RPMI8226 (cell line): ENCODE results near the gene RTCA.
"Not testable (repeated sequence)": the region's sequence is repeated elsewhere in the genome, so short reads cannot be mapped to it uniquely, and the experiment has no call there.

Experiments used
- DNase-seq: peaks from one replicate; pipeline ENCODE4 v3.0.0-alpha.2; 2015

Gene RTCA

DNA sequence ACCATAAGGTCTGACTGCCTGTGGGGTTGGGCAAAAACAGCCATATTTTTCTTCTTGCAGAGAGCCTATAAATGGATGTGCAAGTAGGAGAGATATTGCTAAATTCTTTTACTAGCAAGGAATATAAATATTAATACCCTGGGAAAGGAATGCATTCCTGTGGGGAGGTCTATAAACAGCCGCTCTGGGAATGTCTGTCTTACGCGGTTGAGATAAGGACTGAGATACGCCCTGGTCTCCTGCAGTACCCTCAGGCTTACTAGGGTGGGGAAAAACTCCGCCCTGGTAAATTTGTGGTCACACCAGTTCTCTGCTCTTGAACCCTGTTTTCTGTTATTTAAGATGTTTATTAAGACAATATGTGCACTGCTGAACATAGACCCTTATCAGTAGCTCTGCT is 1.9 kb upstream of the RTCA start:
- DNase-seq = not testable (repeated sequence)

DNA sequence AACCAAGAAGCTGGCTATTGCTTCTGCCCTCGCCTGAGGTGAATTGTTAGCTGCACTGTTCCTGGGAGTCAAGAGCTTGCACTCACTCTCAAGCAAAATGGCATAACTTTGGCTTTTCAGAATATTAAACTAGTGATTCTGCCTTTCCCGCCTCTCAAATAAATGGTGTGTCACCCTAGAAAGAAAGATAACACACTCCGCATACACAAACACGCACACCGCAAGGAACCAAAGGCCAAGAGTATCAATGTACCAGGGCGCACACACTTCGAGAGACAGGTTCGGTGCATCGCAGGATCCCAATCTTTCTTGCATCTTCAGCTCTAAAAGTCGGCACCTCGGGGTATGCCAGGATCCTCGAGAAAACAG is 470 bp upstream of the RTCA start:
- peak; percentile 50 for DNase-seq

DNA sequence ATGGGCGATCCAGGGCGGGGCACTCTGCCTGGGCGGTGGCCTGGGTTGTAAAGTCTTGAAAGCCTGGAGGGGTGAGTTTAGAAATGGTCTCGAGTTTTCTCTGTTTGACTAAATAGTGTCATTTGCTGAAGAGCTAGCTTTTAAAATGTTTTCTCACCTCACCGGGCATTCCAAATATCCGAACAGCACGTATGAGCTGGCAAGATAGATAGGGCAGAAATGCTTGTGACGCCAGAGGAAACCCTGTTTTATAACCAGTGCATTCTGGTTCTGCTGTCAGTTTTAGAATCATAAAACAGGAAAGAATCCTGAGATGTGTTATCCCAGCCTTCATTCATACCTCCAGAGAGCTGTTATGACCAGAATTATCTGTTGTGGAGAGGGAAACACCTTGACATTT is 725 bp downstream of the RTCA start:
- peak; percentile 27 for DNase-seq

DNA sequence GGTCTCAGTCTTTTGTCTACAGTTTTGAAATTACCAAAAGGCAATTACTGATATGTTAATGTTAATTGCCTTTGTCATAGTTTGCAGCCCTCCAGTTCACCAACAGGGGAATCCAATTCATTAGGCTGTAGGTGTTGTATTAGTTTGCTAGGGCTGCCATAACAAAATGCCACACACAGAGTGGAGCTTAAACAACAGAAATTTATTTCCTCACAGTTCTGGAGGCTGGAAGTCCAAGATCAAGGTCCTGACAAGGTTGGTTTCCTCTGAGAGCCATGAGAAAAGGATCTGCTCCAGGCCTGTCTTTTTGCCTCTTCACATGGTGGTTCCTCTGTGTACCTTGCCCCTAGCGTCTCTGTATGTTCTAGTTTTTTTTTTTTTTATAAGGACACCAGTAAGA is 1.3 kb downstream of the RTCA start:
- no peak for DNase-seq

DNA sequence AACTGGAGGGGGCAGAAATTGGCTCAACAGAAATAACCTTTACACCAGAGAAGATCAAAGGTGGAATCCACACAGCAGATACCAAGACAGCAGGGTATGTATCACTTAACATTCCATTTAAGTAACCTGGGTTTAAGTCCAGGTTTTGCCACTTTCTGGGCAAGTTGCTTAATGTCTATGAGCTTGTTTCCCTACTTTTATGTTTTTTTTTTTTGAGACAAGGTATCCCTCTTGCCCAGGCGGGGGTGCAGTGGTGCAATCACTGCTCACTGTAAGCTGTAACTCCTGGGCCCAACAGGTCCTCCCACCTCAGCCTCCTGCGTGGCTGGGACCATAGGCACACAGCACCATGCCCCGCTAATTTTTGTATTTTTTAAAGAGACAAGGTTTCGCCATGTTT is 2.2 kb downstream of the RTCA start:
- DNase-seq = no peak

DNA sequence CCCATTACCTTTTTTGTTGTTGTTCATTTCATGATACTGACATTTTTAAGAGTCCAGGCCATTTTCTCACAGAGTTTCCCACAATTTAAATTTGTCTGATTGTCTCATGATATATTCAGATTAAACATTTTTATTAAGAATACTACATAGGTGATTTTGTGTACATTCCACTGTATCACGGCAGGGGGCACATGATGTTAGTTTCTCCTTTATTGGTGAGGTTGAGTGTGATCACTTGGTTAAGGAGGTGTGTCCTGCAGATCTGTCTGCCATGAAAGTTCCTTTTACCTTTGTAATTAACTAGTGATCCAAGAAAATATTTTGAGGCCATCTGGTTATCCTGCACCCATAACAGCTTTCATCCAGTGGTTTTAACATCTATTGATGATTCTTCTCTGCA is 11.8 kb downstream of the RTCA start:
- no peak for DNase-seq

DNA sequence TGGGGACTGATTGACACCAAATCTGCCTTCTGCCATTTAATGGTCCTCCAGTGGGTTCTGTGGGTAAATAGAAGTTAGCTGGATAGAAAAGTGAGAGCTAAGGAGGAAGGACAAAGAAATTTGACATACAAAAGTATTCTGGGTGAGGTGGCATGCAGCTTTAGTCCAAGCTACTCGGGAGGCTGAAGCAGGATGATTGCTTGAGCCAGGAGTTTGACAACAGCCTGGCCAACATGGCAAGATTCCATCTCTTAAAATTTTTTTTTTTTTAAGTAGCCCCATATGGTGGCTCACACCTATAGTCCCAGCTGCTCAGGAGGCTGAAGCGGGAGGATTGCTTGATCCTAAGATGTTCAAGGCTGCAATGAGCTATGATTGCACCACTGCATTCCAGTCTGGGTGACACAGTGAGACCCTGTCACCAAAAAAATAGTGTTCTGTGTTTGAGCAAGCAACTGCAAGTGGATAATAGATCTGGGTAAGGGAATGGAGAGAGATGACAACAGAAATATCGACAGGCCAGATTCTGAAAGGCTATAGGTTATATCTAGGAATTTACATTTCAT is 13.4 kb downstream of the RTCA start:
- no peak for DNase-seq

DNA sequence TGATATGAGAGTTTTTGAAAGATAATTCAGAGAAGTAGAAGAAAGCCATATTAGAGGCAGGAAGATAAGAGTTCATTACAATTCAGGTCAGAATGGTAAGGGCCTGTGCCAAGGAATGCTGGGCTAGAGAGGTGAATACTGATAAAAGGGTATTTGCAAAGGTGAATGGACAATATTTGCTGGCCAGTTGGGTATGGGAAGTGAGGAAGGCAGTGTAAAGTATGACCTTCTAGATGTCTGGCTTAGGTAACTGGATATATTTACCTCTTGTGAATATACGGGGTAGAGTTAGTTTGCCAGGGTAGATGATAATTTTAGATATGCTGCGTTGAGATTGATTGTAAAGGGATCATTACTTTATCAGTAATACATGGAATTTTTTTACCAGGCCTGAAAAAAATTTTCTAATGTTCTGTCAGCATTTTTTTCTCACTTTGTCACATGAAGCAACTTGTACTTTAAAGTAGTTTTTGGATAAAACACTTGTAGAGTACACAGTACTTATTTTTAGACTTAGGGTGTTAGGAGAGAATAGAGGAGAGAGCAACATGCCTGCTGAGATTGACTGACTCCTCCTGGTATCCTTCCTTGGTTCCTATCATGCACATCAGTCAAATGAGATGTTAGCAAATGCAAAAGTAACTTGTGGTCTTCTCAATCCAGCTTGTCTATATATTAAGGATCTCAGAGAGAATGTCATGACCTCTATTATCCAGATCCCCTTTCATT is 14.1 kb downstream of the RTCA start:
- DNase-seq = no peak

DNA sequence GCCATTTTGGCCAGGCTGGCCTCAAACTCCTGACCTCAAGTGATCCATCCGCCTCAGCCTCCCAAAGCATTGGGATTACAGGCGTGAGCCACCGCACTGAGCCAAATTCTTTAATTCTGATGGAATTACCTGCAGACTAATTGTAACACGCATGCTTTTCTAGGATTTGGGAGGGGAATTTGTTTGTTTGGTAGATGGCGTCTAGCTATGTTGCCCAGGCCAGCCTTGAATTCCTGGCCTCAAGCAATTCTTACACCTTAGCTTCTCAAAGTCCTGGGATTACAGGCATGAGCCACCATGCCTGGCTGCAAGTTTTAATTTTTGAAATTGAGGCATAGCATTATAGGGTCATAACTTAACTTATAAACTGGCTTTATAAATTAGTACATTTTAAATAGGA is 18.6 kb downstream of the RTCA start:
- DNase-seq = no peak

DNA sequence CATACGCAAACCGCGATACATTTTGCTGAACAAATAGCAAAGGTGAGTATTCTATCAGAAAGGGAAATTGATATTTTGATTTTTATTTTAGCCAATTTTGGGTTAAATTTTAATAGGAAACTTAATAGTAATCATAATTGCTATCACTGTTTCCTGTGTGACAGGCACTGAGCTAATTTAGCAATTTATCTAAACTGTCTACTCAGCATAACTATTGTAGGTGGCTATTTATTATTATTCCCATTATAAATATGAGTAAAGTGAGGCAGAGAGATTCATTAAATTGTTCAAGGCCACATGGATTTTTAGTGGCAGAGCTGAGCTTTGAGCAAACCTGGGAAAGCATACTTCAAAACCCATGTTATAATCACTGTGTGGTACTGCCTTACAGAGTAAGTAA is 21.1 kb downstream of the RTCA start:
- no peak for DNase-seq

DNA sequence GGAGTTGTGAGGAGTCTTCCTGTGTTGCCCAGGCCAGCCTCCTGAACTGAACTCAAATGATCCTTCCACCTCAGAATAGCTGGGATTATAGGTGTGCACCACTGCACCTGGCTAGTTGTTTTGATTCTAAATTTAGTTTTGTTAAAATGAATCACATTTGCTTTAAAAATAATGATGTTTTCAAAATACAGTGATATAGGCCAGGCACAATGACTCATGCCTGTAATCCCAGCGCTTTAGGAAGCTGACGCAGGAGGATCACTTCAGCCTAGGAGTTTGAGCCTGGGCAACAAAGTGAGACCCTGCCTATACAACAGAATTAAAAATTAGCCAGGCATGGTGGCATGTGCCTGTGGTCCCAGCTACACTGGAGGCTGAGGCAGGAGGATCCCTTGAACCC is 24.3 kb downstream of the RTCA start:
- no peak for DNase-seq

DNA sequence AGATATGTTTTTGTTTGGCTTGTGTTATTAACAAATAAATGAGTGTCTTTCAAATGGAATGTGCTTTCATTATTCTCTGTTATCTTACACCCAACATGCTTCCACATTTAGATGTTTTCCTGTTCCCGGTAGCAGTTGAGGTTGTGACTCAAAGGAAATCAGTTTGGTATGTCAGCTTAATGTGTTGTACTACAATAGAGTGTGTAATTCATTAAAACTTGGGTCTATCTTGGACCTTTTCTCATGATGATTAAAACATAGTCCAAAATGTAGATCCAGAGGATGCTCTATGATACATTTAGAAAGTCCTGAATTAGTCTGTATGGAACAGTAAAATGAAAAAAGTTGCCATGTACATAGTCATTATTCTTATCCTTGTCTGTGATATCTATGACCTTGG is 26.7 kb downstream of the RTCA start:
- no peak for DNase-seq

DNA sequence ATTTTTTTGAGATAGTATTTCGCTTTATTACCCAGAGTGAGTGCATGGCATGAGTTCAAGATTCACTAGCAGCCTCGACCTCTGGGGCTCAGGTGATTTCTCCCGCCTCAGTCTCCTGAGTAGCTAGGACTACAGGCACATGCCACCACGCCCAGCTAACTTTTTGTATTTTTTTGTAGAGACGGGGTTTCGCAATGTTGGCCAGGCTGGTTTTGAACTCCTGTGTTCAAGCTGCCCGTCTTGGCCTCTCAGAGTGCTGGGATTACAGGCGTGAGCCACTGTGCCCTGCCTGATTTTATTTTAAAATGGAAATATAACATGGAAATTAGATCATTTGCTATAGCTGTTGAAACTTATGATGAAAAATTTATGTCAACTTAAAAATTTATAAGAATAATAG is 30.1 kb downstream of the RTCA start:
- DNase-seq = no peak

DNA sequence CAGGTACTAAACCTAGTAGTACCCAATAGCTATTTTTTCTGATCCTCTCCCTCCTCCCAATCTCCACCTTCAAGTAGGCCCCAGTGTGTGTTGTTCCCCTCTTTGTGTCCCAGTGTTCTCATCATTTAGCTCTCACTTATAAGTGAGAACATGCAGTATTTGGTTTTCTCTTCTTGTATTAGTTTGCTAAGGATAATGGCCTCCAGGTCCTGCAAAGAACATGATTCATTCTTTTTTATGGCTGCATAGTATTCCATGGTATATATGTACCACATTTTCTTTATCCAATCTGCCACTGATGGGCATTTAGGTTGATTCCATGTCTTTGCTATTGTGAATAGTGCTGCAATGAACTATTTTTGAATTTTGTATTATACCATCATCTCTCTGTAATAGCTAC is 31.0 kb downstream of the RTCA start:
- DNase-seq = not testable (repeated sequence)

DNA sequence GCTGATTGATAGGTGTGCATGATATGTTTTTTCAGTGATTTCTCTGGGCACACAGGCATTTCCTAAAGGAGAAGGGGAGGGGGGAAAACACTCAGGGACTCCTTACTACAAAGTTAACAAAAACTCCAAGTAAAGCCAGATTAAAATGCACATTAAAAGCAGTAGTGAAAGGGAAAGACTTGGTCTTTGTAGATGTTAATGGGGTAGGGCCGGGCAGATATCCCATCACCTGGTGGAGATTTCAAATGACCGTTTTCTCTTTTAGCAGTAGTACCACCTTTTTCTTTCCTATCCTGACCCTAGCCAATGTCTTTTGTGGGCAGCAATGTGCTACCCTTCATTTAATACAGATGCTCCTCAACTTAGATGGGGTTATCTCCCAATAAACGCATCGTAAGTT is 32.5 kb downstream of the RTCA start:
- DNase-seq = no peak

DNA sequence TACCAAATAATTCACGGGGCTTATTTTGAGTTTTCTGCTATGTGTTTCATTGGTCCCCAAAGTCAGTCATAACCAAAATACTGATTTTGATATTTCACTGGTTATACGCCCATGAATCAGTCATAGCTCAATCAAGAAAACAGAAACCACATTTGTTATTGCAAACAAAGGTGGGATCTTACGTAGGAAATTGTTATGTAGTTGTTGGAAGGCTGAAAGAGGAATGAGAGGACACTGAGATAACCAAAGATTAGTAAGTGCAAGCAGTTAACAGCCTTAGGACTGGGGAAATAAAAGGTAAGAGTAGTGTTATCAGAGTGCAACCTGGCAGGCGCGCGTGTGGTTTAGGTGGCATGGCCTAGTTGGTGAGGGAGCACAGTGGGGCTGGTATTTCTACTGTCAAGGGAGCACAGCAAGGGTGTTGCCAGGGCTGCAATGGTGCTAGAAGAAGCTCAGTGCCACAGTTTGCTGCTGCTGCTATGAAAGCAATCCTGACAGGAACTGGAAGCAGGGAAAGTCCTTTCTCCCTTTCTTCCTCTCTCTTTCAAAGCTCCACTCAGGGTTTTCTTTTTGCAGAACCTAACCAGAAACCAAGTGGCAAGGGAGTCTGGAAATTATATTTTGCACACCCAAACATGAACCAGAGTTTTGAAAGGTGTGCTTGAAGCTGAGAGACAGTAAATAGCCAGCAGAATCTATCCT is 33.7 kb downstream of the RTCA start:
- DNase-seq = no peak

DNA sequence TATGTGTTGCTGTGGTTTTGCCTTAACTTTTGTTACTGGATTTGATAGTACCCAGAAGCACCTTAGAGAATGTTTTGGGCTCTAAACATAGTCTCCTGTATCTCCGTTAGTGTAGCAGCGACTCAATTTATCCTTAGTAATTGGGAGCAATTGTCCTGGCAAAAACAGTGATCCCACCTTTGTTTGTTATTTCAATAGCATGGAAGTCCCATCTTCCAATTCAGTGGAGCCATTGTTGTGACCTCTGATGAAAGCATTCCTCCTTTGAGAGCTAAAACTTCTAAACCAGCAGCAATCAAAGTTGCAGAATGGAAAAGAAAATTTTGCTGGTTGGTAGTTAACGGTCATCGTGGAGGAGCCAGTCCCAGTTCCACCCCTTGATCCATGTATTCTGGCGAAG is 34.7 kb downstream of the RTCA start:
- DNase-seq = no peak

DNA sequence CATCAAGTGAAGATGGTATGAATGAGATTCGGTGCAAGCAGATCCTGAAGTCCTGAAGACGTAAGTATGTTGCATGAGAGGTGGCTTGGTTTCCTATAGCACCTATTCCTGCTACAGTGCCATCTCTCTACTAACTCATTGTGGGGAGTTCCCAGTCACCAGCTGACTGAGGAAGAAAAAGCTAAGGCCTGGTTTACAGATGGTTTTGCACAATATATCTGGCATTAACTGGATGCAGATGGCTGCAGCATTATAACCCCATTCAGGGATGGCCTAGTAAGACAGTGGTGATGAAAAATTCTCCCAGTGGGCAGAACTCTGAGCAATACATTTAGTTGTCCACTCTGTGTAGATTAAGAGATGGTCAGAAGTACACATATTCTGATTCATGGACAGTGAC is 36.7 kb downstream of the RTCA start:
- DNase-seq = no peak

DNA sequence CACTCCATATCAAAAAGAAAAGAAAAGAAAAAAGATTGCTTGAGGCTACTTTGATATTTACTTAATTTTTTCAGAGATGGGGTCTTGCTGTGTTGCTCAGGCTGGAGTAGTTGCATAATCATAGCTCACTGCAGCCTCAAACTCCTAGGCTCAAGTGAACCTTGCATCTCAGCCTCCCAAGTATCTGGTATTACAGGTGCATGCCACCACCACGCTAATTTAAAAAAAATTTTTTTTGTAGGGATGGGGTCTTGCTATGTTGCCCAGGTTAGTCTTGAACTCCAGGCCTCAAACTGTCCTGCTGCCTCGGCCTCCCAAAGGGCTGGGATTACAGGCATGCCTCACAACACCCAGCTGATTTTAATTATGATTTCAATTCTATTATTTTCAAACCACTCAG is 38.2 kb downstream of the RTCA start:
- DNase-seq = no peak

DNA sequence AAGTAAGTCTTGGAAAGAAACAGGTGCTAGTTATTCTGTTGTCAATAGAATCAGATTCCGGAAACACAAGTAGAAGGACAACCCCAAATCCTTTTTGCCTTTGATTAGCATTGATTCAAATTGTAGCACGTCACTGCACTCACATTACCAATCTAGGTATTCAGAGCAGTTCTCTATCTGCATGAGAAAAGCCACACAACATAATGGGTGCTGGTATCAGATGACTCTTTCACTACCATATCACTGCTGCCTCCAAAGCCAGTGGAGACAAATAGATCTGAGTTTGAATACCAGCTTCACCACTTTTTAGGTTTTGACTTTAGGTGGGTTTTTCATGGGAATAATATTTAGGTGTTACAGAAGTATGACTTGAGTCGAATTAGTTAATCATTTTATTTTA is 38.9 kb downstream of the RTCA start:
- no peak for DNase-seq

DNA sequence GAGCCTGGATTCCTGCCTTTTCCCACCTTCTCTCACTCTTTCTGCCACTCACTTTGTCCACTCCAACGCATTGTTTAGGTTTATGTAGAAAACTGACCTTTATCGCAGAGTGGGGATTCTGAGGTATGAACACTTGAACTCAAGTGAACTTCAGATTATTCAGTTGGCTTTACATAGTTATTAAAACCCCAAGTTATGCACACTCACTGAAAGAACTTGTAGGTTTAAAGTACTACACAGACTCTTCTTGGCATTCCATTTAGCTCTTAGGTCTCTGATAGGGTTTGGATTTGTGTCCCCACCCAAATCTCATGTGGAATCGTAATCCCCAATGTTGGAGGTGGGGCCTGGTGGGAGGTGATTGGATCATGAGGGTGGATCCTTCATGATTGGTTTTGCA is 39.9 kb downstream of the RTCA start:
- no peak for DNase-seq

DNA sequence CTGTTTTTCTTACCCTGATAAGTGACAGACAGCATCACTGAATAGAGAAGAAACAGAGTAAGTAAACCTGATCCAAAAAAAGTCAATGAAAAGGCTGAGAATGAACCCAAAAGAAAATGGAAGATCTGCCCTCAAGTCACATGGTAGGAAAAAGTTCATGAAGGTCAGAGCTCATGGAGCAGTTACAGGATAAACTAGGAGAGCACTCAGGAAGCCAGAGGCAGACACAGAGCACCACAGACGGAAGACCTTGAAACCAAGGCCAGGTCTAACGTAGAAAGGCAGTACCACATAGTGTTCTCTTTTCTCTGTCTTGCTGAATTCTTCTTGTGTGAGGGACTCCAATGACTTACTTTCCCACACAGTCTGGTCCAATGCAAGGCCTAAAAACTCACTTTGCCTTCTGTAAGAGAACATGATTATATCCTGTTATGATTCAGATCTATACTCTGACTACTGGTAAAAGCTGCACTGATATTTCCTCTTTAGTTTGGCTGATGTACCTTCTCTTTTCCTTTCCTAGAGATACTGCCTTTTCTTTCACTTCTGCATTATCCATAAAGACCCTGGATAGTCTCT is 40.8 kb downstream of the RTCA start:
- DNase-seq = no peak

DNA sequence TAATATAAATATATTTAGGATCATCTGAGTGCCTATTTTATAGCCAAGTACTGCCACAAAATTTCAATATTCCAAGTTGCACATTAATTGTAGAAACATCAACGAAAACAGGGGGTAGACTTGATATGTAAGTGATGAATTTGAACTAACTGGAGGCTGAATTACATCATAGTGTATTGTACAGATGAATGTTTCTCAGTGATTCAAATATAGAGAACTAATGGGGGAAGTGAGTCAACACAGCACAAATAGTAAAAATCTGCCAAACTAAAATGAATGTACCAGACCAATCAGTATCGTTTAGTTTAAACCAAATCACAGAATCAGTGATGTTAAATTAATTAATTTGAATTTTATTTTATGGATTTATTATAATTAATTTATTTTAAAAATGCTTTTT is 42.8 kb downstream of the RTCA start:
- no peak for DNase-seq

DNA sequence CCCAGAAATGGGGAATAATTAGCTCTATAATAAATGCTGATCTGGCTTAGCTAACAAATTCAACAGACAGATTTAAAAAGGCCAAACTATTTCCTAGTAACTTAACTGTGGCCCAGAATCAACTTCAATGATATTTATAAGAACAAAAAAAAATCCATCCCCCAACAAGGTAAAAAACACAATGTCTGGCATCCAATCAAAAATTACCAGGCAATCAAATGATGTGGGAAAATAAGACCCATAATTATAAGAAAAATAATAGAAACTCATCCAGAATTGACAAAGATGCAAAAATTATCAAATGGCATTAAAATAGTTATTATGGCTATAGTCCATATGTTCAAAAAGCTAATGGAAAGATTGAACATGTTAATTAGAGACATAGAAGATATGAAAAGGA is 43.8 kb downstream of the RTCA start:
- no peak for DNase-seq
